NCI-H524 (cell line): ENCODE data around the gene FOXL3.

ENCODE experiments used
- DNase-seq, 2 experiments: peaks; one replicate each; lab custom pipeline; 2025; lab: John Stamatoyannopoulos, UW

FOXL3 gene

DNA sequence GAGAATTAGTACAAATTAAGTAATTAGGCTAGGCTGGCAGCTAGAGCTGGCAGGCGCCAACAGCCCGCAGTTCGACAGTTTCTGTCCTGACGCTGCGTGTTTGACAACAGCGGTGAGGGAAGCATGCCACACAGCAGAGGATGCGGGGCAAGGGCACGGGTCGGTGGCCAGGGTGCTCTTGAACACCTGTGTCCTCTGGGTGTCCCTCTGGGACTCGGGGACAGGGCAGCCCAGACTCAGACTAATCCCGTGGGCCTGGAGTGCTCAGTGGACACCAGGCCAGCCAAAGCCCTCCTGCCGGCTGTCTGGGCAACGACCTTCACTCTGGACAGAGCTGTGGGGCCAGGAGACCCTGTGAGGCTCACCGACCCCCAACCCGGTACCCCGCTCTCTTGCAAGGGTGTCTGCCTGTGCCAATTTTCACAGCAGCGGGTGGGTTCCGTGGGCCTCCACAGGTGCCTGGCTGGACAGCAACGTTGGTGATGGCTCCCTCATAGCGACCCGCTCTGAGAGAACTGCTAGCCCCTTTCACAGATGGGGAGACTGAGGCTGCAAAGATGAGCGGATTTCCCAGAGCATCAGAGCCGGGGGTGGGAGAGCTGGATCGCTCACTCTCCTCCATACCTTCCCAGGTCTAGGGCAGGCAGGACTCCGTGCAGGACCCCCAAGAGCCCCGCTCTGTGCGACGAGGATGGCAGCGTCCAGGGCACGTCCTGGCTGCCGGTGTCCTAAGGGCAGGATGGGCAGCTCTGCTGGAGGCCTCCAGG, 48.5 kb downstream of the FOXL3 start:
- no peak for DNase-seq

DNA sequence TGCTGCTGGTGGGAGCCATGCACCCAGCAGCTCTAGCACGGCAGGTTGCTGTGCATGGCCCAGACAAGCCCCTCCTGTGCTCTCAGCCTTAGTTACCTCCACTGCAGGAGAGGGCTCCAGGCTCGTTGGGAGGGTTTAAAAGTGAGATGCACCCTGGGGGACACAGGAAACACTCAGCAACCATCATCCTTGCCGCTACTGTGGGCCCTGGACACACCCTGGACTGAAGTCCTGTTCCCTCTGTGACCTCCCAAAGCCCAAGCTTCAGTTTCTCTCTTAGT, 49.0 kb downstream of the FOXL3 start:
- DNase-seq: no peak

DNA sequence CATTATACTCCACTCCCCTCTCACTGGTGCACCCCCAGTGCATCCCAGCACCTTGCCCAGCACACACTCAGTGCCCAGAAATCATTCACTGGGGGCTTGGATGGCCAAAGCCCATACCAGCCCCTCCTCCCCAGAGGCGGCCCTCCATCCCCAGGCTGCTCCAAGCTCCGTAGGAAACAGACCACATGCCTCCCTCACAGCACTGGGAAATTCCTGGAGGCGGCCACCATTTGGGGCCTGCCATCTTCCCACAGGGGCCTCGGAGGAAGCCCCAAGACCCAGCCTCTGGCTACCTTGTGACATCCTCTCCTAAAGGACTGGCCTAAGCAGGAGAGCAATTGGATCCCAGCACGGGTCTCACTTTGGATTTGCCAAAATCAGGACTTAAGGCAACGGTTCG, 49.7 kb downstream of the FOXL3 start:
- no peak for DNase-seq

DNA sequence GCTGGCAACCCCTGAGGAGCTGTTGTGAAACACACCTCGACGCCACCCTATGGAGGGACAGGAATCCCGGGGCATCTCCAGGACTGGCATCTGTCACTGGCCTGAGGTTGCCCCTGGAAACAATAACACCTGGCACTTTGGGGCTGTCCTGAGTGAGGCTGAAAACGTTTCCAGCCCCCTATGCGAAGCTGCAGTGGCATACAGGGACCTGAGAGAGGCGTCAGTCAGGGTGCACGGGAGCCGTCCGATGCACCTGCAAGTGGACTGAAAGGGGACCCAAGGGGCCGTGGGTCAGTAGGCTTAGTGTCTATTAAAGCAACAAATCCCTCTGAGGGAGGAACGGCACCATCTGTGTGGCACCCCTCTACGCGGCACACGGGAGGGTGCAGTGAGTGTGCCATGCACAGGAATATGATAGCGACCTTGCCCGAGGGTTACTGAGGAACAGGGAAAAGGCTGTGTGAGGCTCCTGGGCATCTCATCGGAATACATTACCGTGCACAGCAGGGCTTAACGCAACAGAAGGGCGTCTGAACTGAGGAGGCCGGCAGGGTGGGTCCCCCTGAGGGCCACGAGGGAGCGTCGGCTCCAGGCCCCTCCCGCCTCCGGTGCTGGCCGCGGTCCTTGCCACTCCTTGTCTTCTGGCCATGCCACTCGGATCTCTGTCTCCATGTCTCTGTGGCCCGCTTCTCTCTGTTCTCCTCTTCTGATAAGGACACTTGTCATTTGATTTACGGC, 50.4 kb downstream of the FOXL3 start:
- DNase-seq: peak; percentile 52 to 84
